Camera-type eye (tissue), 1 donor: ENCODE data around the gene PICK1. TPM values are rescaled to one million over a fixed set of nuclear protein-coding genes. Genes with fewer than 3 reads are reported as not detected.

Experiments
- total RNA-seq: library from RNA; depleted of rRNA; stranded (reverse); fragments of >200 nt; gene quantifications from one replicate; pipeline ENCODE4 v1.2.3, GENCODE V29; 2014

Gene PICK1
- total RNA-seq, result 33.2 TPM

DNA sequence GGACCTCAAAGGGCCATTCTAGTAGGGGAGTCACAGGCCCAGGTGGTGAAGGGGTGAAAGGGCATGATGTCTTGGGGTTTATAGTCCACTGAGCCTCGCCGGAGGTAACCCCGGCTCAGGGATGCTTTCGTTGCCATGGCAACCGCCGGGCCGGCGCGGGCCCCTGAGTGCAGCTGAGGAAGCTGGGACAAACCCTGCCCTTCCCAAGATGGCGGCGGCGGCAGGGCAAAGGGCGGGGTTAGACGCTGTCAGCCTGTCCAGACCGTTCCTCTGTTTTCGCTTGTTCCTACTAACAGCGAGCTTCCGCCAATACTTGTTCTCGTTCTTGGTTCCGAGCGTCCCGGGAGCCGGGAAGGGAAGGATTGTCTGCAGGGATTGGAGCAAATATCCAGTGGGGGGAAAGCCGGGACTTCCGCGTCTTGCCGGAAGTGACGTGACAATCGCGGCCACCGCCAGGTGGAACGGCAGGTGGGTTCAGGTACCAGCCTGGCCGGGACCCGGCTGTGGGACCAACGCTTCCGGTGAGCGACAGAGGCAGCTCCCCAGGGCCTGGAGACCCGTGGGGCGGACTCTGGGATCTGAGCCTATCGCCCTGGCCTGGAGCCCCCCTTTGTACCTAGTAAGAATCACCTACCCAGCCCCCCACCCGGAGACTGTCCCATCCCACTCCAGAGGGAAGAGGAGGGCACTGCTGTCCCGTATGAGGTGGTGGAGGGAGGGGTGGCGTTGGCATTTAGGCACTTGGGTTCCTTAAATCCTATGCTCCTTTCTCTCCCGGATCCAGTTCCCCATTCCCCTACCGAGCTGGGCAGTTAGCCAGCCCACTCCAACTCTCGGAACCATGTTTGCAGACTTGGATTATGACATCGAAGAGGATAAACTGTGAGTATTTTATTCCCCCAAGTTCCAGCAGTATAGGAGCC lies at the start of gene PICK1:
Gene PICK1, plus strand, starts transcription at position 436 of the 923 bp plus-strand sequence. Its CDS starts 406 bp downstream, at position 842.

DNA sequence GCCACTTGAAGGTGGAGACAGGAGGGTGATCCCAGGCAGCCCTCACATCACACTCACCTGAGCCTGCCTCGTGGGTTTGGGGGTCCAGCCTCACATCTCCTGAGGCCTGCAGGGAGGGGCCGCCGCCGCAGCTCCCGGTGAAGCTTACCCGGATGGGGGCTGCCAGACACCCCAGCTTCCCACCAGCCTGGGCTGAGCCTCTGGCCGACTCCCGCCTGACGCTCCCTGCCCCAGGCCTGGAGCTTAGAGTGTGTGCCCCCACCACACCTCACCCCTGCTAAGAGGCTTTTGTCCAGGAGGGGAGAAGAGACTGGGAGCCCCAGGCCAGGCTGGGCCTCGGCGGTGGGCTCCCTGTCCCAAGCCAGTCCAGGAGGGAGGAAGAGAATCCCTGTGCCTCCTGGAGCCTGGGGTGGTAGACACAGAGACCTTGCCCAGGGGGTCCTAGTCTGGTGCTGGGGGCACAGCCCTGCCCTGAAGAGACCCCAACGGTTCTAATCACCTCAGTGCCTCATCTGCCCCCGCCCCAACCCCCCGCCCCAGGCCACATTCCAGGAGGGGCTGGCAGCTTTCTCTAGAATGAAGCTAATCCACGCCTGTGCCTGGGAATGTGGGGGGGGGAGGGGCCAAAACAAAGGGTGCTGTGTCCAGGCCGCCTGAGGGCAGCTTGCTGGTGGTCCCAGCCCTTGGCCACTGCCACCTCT lies 26.9 kb downstream of the PICK1 start, which contains the start of gene SLC16A8:
Gene SLC16A8, minus strand, starts transcription at position 254 of the 701 bp plus-strand sequence. CDS start 1,311 bp downstream, outside the sequence.

DNA sequence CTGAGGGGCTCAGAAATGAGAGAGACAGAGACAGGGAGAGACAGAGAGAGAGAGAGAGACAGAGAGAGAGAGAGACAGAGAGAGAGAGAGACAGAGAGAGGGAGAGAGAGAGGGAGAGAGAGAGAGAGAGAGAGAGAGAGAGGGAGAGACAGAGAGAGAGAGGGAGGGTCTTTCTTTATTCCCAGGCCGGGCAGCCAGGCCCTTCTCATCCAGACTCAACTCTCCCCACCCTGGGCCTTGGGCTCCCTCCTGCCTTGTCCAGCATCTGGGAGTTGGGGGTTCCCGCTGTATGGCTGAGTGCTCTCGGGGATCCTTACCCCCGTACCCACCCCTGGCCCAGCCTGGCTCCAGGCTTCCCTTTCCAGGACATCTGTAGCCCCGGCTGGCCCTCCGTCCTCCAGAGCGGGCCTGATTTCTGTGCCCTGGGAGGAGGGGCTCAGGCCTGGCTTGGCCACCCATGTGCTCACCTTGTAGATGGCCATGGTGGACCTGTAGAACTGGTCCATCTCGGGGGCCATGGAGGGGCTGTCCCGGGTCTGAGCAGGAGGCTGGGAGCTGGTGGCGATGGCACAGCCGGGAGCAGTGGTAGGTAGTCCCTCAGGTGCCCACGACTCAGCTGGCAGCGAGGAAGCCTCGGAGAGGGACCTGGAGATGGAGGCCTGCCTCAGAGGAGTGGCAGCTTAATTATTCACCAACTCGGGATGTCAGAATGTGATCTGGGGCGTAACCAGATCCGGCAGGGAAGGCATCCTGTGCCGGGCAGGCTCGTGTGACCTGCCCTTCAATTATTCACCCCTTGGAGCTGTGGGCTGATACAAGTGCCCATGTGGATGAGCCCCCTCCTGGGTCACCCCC lies 53.0 kb downstream of the PICK1 start, which contains the start of gene BAIAP2L2:
Gene BAIAP2L2, minus strand, starts transcription at position 677 of the 855 bp plus-strand sequence. Its CDS starts 159 bp downstream, at position 518.

Other genes with a start within 250 kb of the PICK1 start
- 15.8 TPM for gene GCAT, start 249.5 kb upstream of the PICK1 start, total RNA-seq
- not detected for gene GALR3, start 234.0 kb upstream of the PICK1 start, total RNA-seq
- 41.6 TPM for gene ANKRD54, start 213.1 kb upstream of the PICK1 start, total RNA-seq
- gene EIF3L, start 208.0 kb upstream of the PICK1 start, total RNA-seq, result 485 TPM
- 20.8 TPM for gene MICALL1, start 151.1 kb upstream of the PICK1 start, total RNA-seq
- not detected for gene C22orf23, start 103.8 kb upstream of the PICK1 start, total RNA-seq
- gene POLR2F, start 103.7 kb upstream of the PICK1 start, total RNA-seq, result 32.8 TPM
- gene SOX10, start 72.8 kb upstream of the PICK1 start, total RNA-seq, result 14.1 TPM
- 12.6 TPM for gene SLC16A8, start 26.8 kb downstream of the PICK1 start, total RNA-seq
- gene BAIAP2L2, start 53.3 kb downstream of the PICK1 start, total RNA-seq, result 0.16 TPM
- gene PLA2G6, start 124.4 kb downstream of the PICK1 start, total RNA-seq, result 58.6 TPM
- 28.9 TPM for gene MAFF, start 144.6 kb downstream of the PICK1 start, total RNA-seq
- gene TMEM184B, start 215.6 kb downstream of the PICK1 start, total RNA-seq, result 68.2 TPM